ENCODE data around the gene SEPTIN5.

DNA sequence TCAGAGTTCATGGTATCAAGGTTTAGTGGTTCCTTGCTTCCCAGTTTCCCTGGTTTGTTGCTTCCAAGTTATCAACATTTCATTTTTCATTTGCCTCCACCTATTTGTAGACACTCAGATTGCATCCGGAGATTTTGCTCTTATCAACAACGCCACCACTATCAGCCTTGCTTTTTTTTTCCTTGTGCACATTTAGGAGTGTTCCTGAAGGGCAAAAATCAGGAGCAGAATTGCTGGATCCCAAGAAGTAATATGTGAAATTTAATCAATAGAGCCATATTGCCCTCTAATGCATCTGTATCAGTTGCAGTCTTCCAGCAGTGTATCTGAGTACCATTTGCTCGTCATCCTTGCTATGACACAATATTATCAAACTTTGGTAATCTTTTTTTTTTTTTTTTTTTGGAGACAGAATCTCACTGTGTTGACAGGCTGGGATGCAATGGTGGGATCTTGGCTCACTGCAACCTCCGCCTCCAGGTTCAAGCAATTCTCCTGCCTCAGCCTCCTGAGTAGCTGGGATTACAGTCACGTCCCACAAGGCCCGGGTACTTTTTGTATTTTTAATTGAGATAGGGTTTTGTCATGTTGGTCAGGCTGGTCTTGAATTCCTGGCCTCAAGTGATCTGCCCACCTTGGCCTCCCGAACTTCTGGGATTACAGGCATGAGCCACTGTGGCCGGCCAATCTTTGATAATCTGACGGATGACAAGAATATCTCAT lies 42.1 kb upstream of the SEPTIN5 start:
- TF ChIP-seq, protein P1, sequence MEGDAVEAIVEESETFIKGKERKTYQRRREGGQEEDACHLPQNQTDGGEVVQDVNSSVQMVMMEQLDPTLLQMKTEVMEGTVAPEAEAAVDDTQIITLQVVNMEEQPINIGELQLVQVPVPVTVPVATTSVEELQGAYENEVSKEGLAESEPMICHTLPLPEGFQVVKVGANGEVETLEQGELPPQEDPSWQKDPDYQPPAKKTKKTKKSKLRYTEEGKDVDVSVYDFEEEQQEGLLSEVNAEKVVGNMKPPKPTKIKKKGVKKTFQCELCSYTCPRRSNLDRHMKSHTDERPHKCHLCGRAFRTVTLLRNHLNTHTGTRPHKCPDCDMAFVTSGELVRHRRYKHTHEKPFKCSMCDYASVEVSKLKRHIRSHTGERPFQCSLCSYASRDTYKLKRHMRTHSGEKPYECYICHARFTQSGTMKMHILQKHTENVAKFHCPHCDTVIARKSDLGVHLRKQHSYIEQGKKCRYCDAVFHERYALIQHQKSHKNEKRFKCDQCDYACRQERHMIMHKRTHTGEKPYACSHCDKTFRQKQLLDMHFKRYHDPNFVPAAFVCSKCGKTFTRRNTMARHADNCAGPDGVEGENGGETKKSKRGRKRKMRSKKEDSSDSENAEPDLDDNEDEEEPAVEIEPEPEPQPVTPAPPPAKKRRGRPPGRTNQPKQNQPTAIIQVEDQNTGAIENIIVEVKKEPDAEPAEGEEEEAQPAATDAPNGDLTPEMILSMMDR (conservative IDR thresholded peaks at IDR 0.05; ENCODE audit: low read length), result no peak
- no peak for TF ChIP-seq EZH2phosphoT487 (IDR thresholded peaks at IDR 0.05; ENCODE audit: borderline replicate concordance, low read depth, low read length)
